GM10266 (cell line): Measurements from ENCODE around the gene FGF14.

Experiments
- DNase-seq: peaks from one replicate; pipeline ENCODE4 v3.0.0; 2012; ENCODE audit errors: extremely low spot score
- TF ChIP-seq, protein P1 (sequence below): IDR thresholded peaks from 2 replicates; pipeline ENCODE4 v1.5.1; 2012; ENCODE audit warnings: mild to moderate bottlenecking, low read depth; ENCODE audit not compliant: control insufficient read depth, insufficient read depth; ENCODE audit errors: missing control alignments

FGF14 gene

DNA sequence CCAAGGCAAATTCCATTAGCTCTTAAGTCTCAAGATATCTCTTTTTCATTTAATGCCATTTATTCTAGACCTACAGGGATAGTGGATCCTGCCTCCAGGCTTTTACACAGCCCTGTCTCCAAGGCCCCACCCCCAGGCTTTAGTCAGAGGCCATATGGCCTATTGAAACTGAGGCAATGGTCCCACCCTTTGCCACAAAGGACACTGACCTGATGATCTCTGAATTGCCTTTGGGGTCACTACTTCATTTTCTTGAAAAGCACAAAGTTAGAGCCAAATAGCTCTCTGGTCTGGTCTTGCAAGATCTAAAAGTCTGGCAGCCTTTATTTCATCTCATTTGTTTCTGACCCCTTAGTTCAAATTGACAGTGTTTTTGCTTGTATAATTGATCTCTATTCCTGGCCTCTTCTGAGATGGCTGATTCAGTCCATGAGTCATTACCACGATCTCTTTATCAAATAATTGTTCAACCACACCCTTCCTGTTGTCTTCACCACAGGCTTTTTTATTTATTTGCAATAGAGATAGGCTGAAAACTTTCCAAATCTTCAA lies 209.8 kb downstream of the FGF14 start:
- TF ChIP-seq, protein P1, sequence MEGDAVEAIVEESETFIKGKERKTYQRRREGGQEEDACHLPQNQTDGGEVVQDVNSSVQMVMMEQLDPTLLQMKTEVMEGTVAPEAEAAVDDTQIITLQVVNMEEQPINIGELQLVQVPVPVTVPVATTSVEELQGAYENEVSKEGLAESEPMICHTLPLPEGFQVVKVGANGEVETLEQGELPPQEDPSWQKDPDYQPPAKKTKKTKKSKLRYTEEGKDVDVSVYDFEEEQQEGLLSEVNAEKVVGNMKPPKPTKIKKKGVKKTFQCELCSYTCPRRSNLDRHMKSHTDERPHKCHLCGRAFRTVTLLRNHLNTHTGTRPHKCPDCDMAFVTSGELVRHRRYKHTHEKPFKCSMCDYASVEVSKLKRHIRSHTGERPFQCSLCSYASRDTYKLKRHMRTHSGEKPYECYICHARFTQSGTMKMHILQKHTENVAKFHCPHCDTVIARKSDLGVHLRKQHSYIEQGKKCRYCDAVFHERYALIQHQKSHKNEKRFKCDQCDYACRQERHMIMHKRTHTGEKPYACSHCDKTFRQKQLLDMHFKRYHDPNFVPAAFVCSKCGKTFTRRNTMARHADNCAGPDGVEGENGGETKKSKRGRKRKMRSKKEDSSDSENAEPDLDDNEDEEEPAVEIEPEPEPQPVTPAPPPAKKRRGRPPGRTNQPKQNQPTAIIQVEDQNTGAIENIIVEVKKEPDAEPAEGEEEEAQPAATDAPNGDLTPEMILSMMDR: no peak
- no peak for DNase-seq

DNA sequence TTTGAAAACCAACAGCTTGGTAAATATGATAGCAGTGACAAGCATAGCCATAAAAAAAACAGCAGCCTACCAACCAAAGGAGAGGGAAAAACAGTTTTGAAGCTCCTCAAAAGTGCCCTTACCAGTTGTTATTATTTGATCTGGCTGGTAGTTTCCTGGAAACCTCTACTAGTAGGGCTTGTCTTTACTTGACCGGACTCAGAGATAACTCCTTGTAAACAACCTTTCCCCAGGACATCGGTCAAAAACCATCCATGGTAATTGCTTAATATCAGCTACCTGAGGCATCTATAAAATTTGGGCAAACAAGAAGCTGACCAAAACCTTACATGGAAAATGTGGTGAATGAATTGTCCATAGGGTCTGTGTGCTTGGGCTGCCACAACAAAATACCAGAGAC lies 210.9 kb downstream of the FGF14 start:
- no peak for DNase-seq
- TF ChIP-seq, protein P1: no peak

GRCh38 chr13:102187313-102187712 lies 214.5 kb downstream of the FGF14 start:
- DNase-seq: no peak
- TF ChIP-seq, protein P1: no peak

DNA sequence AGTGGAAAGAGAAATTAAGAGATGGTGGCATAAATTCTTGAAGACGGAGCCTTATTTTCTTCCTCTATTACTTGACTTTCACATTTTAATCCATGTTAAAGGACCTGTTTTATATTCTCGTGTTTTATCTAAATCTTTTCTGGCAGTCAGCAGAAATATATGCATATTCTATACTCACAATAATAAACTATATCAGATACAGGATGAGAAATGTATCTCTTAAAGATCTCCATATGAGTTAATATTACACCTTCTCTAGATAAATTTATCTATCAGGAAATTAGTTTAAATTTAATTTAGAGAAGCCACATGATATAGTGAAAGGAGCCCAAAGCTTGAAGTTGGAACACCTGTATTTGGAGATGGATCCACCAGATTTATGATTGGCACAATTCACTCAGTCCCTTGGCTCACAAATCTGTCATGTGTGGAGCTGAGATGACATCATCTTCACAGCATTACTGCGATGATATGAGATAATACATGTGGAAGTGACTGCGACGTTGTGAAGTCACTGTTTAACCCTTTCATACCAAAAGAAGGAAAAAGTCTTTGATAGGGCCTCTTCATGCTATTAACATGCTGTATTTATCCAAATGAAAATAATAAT lies 216.4 kb downstream of the FGF14 start:
- DNase-seq: no peak
- TF ChIP-seq, protein P1: no peak

- TF ChIP-seq, protein P1: no peak
- DNase-seq: no peak
Observed at GRCh38 chr13:102183509-102184182, 218.2 kb downstream of the FGF14 start.

DNA sequence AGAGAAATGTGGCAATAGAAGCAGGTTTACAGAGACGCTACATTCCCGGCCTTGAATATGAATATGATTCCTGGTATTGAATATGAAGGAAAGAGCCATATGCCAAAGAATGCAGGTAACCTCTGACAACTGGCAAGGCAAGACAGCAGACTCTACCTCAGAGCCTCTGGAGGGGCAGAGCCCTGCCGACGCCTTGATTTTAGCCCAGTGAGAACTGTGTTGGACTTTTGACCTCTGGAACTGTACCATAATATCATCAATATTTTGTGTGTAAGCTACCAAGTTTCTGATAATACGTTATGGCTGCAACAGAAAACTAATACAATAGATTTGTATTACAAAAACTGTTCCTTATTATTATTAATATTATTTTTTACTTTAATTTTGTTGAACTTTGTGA lies 219.7 kb downstream of the FGF14 start:
- TF ChIP-seq, protein P1: no peak
- no peak for DNase-seq

DNA sequence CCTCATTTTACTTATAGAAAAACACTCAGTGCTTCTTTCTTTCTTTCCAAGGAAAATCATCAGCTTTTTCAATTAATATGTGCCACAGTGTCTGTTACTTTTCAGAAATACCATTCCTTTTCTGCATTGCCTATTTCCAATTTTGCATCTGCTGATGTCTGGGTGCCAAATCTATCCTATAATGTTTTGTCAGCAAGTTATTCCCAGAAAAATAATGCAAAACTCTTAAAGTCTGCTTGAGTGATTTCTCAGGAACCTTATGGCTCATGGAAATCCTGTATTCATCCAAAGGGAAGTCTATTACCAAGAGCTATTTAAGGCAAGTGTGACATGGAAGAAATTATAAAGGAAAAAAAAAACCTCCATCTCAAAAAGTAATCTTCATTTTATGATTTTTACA lies 224.4 kb downstream of the FGF14 start:
- no peak for DNase-seq
- TF ChIP-seq, protein P1: no peak
